ENCODE results near the gene VAMP3.
A peak's percentile ranks its signal among the peaks of the same experiment; 100 is the strongest.

Gene VAMP3, protein sequence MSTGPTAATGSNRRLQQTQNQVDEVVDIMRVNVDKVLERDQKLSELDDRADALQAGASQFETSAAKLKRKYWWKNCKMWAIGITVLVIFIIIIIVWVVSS

DNA sequence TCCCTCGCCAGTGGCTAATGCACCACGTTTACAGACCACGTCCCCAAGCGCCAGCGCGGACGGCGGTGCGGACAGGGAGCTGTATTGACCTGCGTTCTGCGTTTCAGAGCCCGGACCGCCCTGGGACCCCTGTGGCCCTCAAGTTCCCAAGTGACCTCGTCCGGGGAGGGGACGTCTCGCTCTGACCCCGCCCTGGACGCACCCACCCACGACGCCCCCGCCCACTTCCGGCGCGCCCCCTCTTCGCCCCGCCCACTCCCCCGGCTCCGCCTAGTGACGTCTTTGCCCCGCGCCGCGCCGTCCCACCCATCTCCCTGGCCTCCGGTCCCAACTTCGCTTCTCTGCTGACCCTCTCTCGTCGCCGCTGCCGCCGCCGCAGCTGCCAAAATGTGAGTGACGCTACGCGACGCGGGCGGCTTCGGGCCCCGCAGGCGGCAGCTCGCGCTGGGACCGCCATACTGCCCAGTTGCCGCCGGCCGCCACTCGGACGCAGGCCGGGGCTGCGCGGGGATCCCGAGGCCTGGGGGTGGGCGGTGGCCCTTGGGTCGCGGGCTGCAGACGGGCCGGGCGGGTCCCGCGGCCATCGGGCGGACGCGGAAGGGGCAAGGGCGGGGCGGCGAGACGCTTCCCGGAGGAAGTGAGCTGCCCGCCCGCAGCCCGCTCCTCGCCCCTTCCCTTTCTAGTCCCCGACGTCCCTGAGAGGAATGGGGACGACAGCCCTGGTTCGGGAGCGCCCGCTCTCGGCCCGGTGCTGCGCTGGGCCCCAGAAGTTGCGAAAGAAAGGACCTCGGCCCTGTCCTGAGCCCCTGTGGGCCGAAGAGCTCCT lies at the start of gene VAMP3:
Gene VAMP3, plus strand, starts transcription at position 300 of the 826 bp plus-strand sequence. Its CDS starts 88 bp downstream, at position 388.
- DNase-seq (ENCODE audit: low spot score) = peak; percentile 84
- no peak for FAIRE-seq

DNA sequence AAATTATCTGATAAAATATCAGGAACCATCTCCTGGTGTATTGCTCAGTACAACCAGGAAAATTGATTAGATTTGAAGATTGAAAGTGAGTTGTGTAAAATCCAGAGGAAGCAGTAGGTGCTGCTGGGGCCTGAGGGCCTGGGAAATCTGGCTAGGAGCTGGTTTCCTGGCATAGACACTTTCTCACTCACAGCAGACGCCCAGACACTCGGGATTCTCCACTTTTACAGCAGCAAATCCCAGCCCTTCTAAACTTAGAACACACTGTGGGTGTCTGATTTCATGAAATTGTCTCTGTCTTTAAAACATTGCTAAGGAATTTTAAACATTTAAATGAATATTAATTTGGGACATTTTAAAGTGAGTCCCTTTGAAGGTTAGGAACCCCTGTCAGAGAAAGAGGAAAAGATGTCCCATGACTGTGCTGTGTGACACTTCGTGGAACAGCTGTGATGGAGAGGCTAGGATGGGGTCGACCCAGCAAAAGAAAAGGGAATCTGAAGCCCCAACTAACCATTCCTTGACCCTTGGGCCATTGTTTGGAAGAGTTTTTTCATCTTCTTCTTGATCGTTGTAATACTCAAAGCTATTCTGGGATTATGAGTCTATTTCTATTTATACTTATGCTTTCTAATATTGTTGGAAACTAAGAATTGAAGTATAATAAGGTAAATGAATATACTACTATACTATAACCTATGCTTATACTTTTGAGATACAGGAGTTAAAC lies 49.0 kb upstream of the VAMP3 start:
- FAIRE-seq (no peak), DNase-seq (ENCODE audit: low spot score) (no peak)

DNA sequence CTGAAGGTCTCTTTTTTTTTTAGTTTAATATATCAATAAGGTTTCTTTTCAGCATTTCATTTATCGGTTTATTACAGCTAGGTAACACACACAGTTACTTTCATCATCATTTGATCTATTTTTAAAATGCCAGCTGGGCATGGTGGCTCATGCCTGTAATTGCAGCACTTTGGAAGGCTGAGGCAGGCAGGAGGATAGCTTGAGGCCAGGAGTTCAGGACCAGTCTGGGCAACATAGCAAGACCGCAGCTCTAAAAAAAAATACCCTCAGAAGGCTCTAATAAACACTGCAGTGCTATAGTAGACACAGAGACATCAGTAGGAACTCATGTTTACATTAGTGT lies 48.5 kb upstream of the VAMP3 start:
- no peak for FAIRE-seq
- no peak for DNase-seq (ENCODE audit: low spot score)

DNA sequence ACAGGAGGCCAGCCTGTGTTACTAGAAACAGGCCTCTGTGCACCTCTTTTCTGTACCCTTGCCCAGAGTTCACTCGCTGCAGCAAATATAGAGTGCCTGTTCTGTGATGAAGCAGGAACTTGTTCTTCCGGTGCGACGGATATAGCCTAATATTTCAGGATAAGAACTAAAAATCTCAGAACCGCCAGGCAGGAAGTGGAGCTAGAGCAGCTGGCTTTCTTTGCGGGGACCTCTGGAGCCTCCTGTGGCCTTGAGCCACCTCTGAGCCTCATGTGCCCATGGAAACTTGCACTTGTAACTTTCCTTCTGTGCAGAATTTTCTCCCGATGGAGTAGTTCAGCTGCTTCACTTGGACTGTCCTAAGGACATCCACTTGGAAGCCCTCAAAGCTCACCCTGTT lies 44.5 kb upstream of the VAMP3 start:
- FAIRE-seq (no peak), DNase-seq (ENCODE audit: low spot score) (no peak)

DNA sequence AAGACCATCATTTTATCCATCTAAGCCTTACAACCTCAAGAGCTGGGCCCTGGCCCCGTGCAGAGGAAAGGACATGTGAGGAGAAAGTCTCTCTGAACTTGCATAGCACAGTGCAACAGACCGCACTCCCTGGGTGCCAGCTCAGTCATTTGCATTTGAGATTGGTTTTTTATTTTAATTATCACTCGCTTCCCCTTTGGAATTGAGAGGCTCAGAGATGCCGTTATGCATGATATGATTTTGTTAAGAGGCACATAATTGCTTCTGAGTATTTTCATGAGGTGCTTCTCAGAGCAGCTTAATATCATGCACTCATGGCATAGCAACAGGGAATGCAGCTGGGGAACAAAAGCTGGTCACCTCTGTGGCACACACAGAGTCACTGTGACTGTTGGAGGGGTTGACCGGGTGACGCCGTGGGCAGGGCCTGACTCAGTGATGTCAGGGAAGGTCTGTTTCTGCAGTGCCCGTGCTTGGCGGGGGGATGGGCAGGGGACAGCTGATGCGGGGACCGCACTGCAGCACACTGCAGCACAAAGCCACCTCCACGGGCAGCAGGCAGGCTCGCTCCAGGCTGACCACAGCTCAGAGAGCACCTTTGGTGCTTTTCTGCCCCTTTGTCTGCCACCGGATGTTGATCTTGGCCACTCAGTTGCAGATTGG lies 43.2 kb upstream of the VAMP3 start:
- no peak for FAIRE-seq
- no peak for DNase-seq (ENCODE audit: low spot score)

DNA sequence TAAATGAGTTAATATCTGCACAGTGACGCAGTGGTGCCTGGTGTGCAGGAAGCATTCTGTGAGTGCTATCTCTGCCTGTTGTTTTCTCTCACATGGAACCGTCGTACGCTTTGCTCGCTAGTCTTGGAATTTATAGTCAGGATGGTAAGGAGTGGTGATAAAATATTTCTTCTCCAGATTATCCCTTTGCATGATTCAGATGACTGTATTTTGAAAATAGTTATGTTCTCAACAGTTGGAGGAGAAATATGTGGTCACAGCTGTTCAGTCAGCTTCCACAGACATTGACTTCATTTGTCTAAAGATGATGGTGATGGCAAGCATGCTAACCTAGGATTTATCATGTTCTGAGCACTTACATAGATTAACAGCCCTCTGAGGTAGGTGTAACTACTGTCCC lies 41.3 kb upstream of the VAMP3 start:
- DNase-seq (ENCODE audit: low spot score) (no peak), FAIRE-seq (no peak)

DNA sequence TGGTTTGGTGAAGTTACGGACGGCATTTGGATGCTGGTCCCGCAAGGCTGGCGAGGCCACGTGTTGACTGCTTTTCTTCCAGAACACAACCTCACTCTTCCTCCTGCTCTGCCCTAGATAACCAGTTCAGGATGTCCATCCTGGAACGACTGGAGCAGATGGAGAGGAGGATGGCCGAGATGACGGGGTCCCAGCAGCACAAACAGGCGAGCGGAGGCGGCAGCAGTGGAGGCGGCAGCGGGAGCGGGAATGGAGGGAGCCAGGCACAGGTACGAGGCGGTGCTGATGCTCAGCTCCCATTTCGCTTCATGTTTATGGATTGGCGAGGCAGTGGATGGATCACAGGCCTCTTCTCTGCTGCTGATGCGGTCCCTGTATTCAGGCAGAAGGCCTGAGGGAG lies 38.8 kb upstream of the VAMP3 start:
- DNase-seq (ENCODE audit: low spot score) = no peak
- FAIRE-seq = no peak

DNA sequence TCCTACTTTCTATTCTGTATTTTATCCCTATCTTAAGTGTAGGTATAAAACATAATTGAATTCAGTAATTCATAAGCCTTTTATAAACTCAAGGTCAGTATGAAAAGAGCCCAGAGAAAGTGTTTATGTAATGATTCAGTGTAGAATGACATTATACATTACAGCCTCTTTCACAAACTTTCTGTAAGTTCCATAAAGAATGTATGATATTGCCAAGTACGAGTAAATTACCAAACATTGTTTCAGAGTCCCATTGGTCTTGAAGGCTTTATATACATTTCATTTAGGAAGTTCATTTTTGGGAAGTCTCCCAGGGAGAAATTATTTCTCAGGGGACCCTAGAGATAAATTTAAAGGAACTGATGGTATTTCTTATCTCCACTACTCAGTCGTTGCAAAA lies 37.8 kb upstream of the VAMP3 start:
- no peak for FAIRE-seq

DNA sequence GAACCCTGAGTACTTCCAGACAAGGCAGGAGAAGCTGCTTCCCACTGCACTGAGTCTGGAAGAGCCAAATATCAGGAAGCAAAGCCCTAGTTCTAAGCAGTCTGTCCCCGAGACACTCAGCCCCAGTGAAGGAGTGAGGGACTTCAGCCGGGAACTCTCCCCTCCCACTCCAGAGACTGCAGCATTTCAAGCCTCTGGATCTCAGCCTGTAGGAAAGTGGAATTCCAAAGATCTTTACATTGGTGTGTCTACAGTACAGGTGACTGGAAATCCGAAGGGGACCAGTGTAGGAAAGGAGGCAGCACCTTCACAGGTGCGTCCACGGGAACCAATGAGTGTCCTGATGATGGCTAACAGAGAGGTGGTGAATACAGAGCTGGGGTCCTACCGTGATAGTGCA lies 33.1 kb upstream of the VAMP3 start:
- DNase-seq (ENCODE audit: low spot score) (no peak), FAIRE-seq (no peak)

More for the DNA sequence above, 37.8 kb upstream of the VAMP3 start:
- DNase-seq (ENCODE audit: low spot score) = no peak

DNA sequence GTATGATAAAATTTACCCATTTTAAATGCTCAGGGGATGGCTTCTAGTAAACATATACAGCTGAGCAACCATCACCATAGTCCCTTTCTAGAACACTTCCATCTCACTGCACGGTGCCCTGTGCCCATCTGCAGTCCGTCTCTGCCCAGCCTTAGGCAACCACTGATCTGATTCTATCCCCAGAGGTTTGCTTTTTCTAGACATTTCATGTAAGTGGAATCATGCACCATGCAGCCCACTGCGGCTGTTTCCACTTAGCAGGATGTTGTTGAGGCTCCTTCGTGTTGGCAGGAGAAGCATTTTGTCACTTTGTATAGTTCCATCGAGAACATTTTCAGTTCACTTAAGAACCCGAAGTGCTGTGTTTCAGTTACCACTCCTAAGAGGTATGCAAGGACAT lies 27.8 kb upstream of the VAMP3 start:
- no peak for FAIRE-seq

DNA sequence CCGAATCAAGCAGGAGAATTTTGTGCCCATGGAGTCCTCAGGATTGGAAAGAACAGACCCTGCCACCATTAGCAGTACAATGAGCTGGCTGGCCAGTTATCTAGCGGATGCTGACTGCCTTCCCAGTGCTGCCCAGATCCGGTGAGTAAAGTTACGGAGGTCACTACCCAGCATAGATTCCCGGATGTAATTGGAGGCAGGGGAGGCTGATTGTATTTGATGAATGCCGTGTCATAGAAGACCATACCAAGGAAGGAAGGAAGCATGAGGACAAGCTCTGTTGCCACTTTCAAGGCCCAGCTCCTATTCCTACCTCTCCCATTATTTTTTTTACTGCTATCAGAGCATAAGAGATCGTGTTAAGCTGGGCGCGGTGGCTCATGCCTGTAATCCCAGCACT lies 26.2 kb upstream of the VAMP3 start:
- DNase-seq (ENCODE audit: low spot score) (no peak), FAIRE-seq (no peak)

More for the DNA sequence above, 27.8 kb upstream of the VAMP3 start:
- no peak for DNase-seq (ENCODE audit: low spot score)

DNA sequence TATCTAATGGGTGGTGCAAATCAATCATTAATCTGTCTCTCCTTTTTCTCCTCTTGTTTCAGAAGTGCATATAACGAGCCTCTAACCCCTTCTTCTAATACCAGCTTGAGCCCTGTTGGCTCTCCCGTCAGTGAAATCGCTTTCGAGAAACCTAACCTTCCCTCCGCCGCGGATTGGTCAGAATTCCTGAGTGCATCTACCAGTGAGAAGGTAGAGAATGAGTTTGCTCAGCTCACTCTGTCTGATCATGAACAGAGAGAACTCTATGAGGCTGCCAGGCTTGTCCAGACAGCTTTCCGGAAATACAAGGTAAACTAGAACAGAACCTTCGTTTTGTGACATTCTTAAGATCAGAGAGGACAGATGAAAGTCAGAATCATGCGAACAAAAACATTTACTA lies 25.3 kb upstream of the VAMP3 start:
- FAIRE-seq (no peak), DNase-seq (ENCODE audit: low spot score) (no peak)

DNA sequence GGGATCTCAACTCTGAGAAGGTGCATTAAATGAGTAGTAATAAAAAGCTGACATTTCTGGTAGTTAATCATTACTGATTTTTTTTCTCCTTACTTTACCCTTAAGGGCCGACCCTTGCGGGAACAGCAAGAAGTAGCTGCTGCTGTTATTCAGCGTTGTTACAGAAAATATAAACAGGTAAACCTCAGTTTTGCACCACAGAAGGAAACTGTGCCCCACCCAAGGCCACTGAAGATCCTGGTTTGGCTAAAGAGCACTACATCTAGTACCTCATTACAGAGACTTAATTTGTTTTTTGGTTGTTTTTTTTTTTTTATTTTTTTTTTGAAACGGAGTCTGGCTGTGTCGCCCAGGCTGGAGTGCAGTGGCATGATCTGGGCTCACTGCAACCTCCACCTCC lies 23.5 kb upstream of the VAMP3 start:
- FAIRE-seq (no peak), DNase-seq (ENCODE audit: low spot score) (no peak)

DNA sequence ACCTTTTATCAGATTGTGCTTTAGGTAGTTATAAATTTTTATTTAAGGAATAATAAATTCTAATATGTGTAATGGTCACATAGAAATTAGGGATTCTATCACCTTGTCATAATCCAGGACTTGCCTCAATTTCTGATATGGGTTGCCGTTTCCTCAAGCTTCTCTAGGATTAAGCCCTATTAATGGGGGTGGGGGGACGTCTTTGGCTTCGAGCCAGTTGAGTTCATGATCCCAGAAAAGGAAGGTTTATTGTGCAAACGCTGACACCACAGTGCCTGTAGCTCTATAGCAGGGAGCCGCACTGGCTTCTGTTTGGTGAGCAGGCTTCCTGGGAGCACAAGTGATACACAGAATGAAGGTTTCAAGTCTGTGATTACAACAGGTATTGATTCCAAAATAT lies 22.0 kb upstream of the VAMP3 start:
- DNase-seq (ENCODE audit: low spot score) = no peak
- FAIRE-seq = no peak

DNA sequence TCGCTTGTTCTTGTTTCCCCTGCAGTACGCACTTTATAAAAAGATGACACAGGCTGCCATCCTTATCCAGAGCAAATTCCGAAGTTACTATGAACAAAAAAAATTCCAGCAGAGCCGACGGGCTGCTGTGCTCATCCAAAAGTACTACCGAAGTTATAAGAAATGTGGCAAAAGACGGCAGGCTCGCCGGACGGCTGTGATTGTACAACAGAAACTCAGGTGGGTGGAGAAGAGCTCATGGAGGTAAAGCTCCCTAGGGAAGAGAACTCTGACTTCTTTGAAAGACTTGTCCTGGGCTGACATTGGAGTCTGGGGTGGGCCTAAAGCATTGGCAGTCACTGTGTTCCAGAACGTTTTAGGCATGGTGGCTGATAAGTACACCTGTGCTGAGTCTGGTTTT lies 19.9 kb upstream of the VAMP3 start:
- DNase-seq (ENCODE audit: low spot score) = no peak
- FAIRE-seq = no peak

DNA sequence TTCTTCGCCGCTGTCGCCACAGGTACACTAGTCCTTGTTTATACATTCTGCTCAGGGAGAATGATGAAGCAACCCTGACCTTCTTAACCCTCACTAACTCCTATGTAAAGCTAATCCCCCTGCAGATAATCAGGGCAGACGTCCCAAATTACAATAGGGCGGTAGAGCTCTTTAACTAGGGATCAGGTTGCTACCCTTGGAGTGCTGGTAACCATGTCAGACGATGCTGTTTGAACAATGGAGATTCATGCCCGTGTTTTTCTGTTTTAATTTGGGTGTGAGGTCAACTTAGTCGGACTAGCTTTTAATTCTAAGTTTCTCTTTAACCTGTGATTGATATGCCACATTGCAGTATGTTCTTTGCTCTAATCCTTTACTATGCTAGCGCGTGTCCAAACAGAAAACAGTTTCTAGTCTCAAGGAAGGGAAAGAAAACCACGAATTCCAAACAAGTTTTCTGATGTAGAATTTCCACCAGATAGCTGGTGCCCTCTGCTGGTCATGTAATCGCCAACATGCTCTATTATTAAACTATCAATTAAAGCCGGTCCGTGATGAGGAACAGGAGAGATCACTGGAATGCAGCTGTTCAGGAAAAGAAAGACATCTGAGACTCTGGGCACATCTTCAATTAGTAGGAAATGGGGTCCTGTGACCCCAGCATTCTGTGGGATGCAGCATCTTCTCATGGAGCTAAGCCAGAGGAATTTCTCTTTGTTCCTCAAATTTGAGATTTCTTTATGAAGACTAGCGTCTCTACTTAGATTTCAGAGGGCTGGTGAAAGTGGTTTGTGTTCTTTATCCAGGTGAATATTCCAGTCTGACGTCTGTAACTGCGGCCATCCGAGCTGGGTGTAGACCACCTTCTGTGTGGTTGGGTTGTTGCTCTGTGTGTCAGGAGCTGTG lies 18.3 kb upstream of the VAMP3 start:
- FAIRE-seq (no peak), DNase-seq (ENCODE audit: low spot score) (peak; percentile 16)

DNA sequence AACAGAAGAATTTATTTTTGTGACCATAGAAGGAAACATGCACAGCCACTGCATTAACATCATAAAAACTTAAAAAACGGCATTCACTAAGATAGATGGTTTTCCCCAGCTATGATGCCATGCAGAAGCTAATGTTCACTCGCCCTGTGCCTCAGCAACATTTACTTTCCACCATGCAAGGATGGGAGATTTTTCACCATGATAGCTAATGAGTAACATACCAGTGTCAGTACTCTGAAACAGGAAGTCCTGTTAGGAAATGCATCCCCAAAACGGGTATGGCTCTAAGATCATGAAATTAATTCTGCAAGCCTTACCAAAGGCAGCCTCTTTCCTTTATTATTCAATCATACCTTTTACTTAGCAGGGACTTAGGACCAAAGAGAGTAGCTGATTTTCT lies 17.5 kb upstream of the VAMP3 start:
- no peak for DNase-seq (ENCODE audit: low spot score)

DNA sequence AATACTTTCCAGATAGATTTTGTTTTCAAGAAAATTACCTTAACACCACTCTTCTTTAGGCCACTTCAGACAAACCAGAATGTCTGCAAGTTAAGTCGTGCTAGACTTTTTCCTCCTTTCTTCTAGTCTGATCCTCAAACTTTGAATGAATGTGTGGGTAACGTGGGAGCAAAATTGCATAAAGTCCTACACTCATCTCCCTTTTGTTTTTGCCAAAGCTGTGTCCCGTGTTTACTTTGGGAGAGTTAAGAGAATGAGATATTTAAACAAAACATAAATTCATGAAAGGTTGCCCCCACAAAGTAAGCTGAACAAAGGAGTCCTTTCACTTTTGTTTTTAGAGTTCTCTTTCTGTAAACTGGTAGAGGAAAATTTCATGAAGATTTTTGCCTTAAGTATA lies 16.9 kb upstream of the VAMP3 start:
- FAIRE-seq (no peak), DNase-seq (ENCODE audit: low spot score) (no peak)

More for the DNA sequence above, 17.5 kb upstream of the VAMP3 start:
- FAIRE-seq = no peak

DNA sequence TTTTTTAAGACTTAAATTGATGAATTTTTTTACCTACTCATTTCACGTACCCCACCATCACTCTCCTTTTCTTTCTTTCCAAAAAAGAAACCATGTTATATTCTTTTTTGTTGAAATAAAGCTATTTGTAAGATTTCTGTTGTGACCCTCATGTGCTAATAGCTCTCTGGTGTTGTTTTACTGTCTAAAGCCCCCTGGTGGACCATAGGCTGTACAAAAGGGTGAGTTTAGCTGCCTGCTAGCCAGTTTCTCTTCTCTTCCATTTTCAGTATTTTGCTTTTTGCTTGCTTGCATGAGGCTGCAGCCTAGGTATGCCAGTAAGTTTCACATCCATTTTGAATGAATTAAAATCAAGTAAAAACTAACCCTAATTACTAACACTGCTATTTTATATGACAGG lies 15.6 kb upstream of the VAMP3 start:
- FAIRE-seq = no peak

DNA sequence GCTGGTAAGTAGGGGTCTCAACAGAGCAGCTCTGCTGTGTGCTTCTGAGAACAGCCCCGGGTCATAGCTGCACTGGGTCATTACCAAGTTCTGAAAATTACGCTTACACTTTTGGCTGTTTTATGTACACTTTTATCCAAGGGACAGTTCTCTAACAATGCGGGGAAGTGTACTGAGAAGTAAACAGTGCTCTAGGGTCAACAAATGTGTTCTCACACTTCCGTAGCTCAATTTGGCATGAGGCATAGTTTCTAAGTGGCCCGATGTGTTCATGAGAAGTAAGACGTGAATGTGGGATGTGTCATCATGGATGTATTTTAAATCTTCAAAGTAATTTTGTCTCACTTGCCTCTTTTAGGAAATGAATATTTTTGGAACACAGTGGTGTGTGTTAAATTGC lies 10.9 kb upstream of the VAMP3 start:
- FAIRE-seq = no peak
- DNase-seq (ENCODE audit: low spot score) = no peak

More for the DNA sequence above, 15.6 kb upstream of the VAMP3 start:
- no peak for DNase-seq (ENCODE audit: low spot score)

DNA sequence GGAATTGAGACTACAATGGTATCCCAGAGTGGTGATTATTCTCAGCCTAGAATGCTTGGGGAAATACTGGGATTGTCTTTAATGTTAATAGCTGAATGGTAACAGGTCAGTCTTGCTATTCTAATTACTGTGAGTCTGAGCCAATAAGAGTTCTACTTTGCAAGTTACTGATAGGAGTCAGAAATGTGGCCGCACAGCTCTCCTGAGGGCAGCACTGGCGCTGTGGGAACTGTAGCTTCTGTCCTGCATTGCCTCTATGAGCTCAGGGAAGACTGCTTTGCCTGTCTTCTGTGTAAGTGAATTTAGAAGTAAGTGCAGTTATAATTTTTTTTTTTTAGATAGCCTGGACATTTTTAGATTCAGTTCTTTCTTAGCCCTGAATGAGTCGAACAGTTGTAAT lies 10.0 kb upstream of the VAMP3 start:
- DNase-seq (ENCODE audit: low spot score) (no peak), FAIRE-seq (no peak)

All from urothelium cell line (cell line).